ENCODE data around the gene USP43. TPM values are rescaled to one million over a fixed set of nuclear protein-coding genes. Genes with fewer than 3 reads are reported as not detected.

Gene USP43
- total and polyA plus RNA-seq, 10 of the 15 experiments (the other 5 are each of a cell fraction or from before 2014, with no cell fraction given) = 0.94 TPM; not detected in 9

DNA sequence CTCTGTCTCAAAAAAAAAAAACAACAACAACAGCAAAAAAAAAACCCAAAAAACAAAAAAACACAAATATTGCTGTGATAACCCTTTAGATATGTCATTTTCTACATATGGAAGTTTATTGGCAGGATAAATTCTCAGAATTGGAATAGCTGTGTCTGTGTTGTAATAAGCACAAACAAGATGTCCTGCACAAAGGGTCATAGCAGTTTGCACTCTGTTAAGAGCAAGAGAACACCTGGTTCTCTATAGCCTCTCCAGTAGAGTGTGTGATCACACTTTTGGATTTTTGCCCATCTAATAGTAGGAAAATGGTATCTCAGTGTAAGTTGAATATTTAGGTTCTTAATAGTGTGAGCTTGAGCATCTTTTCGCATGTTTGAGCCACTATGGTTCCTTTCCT is 60.4 kb downstream of the USP43 start:
- Histone ChIP-seq H3K4me1 (ENCODE audit: control insufficient read depth, insufficient read depth, low read length) (no peaks in the 10 kb centered on the region), H2AFZ (ENCODE audit: control insufficient read depth, low read depth, low read length) (no peak overlapping the region), H4K20me1 (ENCODE audit: control insufficient read depth, insufficient read depth) (no peaks in the 10 kb centered on the region), H3K9me3 (replicated peaks; ENCODE audit: control insufficient read depth, insufficient read depth, low read length) (no peaks in the 10 kb centered on the region), H3K36me3 (ENCODE audit: control insufficient read depth in 2 of 2, insufficient read depth in 2 of 2, low read length in 1 of 2) (no peaks in the 10 kb centered on the region), H3K4me2 (ENCODE audit: control insufficient read depth, insufficient read depth) (no peak overlapping the region), H3K27ac (ENCODE audit: control insufficient read depth, insufficient read depth) (no peak overlapping the region), H3K27me3 (replicated peaks in 1 of 2; ENCODE audit: control insufficient read depth in 2 of 2, insufficient read depth in 2 of 2, low read length in 1 of 2) (no peaks in the 10 kb centered on the region), H3K79me2 (ENCODE audit: control insufficient read depth, insufficient read depth, low read length) (no peaks in the 10 kb centered on the region), H3K4me3 (no peak overlapping the region), H3K9ac (ENCODE audit: control insufficient read depth, insufficient read depth, low read length) (no peak overlapping the region)
- ChIA-PET POLR2A (interaction anchor here (0.7 kb wide), 1 partner anchor 97 kb away, joined by 7 read pairs; no protein-coding TSS in a partner anchor), CTCF (no interaction called here), RAD21 (ENCODE audit: unreplicated experiment) (no interaction called here), SMC1A (ENCODE audit: uncharacterized antibody, unreplicated experiment) (no interaction called here)
- intact Hi-C loops (cut with micrococcal nuclease; ENCODE audit: unreplicated experiment) (no loop called here), in situ Hi-C loops (cut with MboI) (no loop called here)
- ATAC-seq (no peak), DNase-seq (ENCODE audit: low read depth, low spot score) (no peak), FAIRE-seq (no peak)
- no TSS peak for BruUV-seq (replicated peaks)
- 33% methylated on average over 1 of the region's 1 CpG for WGBS (ENCODE audit: insufficient coverage, insufficient replicate concordance, low lambda C conversion rate, missing lambda C conversion rate)
- no peak for TF ChIP-seq CREB1 (IDR thresholded peaks at IDR 0.05; ENCODE audit: low read depth)
- no peak for TF ChIP-seq ZNF274 (IDR thresholded peaks at IDR 0.05; ENCODE audit: insufficient read depth, insufficient read length)
- no peak for TF ChIP-seq SMARCA5 (IDR thresholded peaks at IDR 0.05)
- no peak for TF ChIP-seq NRF1 (conservative IDR thresholded peaks at IDR 0.05; ENCODE audit: low read depth, low read length)
- no peak for TF ChIP-seq MTA2 (IDR thresholded peaks at IDR 0.05; ENCODE audit: low read depth)
- no peak for TF ChIP-seq ZNF217 (IDR thresholded peaks at IDR 0.05)
- TF ChIP-seq, protein P1, sequence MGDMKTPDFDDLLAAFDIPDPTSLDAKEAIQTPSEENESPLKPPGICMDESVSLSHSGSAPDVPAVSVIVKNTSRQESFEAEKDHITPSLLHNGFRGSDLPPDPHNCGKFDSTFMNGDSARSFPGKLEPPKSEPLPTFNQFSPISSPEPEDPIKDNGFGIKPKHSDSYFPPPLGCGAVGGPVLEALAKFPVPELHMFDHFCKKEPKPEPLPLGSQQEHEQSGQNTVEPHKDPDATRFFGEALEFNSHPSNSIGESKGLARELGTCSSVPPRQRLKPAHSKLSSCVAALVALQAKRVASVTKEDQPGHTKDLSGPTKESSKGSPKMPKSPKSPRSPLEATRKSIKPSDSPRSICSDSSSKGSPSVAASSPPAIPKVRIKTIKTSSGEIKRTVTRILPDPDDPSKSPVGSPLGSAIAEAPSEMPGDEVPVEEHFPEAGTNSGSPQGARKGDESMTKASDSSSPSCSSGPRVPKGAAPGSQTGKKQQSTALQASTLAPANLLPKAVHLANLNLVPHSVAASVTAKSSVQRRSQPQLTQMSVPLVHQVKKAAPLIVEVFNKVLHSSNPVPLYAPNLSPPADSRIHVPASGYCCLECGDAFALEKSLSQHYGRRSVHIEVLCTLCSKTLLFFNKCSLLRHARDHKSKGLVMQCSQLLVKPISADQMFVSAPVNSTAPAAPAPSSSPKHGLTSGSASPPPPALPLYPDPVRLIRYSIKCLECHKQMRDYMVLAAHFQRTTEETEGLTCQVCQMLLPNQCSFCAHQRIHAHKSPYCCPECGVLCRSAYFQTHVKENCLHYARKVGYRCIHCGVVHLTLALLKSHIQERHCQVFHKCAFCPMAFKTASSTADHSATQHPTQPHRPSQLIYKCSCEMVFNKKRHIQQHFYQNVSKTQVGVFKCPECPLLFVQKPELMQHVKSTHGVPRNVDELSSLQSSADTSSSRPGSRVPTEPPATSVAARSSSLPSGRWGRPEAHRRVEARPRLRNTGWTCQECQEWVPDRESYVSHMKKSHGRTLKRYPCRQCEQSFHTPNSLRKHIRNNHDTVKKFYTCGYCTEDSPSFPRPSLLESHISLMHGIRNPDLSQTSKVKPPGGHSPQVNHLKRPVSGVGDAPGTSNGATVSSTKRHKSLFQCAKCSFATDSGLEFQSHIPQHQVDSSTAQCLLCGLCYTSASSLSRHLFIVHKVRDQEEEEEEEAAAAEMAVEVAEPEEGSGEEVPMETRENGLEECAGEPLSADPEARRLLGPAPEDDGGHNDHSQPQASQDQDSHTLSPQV (IDR thresholded peaks at IDR 0.05) = no peak
- TF ChIP-seq, protein P2, sequence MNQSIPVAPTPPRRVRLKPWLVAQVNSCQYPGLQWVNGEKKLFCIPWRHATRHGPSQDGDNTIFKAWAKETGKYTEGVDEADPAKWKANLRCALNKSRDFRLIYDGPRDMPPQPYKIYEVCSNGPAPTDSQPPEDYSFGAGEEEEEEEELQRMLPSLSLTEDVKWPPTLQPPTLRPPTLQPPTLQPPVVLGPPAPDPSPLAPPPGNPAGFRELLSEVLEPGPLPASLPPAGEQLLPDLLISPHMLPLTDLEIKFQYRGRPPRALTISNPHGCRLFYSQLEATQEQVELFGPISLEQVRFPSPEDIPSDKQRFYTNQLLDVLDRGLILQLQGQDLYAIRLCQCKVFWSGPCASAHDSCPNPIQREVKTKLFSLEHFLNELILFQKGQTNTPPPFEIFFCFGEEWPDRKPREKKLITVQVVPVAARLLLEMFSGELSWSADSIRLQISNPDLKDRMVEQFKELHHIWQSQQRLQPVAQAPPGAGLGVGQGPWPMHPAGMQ (IDR thresholded peaks at IDR 0.05; ENCODE audit: borderline replicate concordance) = no peak
- no peak for TF ChIP-seq SIX5 (IDR thresholded peaks at IDR 0.05; ENCODE audit: low read depth, low read length, severe bottlenecking)
- no peak for TF ChIP-seq RELA (IDR thresholded peaks at IDR 0.05; ENCODE audit: borderline replicate concordance, partially characterized antibody)
- TF ChIP-seq NBN (IDR thresholded peaks at IDR 0.05) = no peak
- TF ChIP-seq POU2F2 (IDR thresholded peaks at IDR 0.05; ENCODE audit: borderline replicate concordance, low read depth, low read length) = no peak
- TF ChIP-seq, protein P3, sequence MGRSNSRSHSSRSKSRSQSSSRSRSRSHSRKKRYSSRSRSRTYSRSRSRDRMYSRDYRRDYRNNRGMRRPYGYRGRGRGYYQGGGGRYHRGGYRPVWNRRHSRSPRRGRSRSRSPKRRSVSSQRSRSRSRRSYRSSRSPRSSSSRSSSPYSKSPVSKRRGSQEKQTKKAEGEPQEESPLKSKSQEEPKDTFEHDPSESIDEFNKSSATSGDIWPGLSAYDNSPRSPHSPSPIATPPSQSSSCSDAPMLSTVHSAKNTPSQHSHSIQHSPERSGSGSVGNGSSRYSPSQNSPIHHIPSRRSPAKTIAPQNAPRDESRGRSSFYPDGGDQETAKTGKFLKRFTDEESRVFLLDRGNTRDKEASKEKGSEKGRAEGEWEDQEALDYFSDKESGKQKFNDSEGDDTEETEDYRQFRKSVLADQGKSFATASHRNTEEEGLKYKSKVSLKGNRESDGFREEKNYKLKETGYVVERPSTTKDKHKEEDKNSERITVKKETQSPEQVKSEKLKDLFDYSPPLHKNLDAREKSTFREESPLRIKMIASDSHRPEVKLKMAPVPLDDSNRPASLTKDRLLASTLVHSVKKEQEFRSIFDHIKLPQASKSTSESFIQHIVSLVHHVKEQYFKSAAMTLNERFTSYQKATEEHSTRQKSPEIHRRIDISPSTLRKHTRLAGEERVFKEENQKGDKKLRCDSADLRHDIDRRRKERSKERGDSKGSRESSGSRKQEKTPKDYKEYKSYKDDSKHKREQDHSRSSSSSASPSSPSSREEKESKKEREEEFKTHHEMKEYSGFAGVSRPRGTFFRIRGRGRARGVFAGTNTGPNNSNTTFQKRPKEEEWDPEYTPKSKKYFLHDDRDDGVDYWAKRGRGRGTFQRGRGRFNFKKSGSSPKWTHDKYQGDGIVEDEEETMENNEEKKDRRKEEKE (IDR thresholded peaks at IDR 0.05) = no peak
- TF ChIP-seq CEBPB (IDR thresholded peaks at IDR 0.05; ENCODE audit: borderline replicate concordance in 1 of 2, low read depth in 2 of 2, low read length in 2 of 2) = no peak
